ENCODE data around the gene TMEM143. TPM values are rescaled to one million over a fixed set of nuclear protein-coding genes. Genes with fewer than 3 reads are reported as not detected.

Gene TMEM143
- total RNA-seq, 1 experiment from 2014 or later, result 6.6 TPM

DNA sequence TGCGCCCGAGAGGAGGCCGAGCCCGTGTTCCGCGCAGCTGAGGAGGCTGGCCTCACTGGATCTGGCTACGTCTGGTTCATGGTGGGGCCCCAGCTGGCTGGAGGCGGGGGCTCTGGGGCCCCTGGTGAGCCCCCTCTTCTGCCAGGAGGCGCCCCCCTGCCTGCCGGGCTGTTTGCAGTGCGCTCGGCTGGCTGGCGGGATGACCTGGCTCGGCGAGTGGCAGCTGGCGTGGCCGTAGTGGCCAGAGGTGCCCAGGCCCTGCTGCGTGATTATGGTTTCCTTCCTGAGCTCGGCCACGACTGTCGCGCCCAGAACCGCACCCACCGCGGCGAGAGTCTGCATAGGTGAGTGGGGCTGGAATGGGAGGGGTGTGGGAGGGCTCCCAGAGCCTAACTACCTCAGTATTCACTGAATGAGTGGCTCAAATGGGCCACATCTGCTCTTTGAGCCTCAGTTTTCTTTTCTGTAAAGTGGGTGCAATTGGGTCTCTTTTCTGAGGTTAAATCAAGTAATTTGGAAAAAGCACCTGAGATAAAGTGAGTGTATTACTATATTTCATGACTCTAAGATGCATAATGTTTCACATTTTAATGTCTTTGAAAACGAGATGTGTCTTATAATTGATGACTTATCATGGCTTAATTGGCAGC, 41.4 kb upstream of the TMEM143 start:
- ChIA-PET CTCF (interaction anchor here (0.6 kb wide), 1 partner anchor 49 kb away, joined by 6 read pairs; no protein-coding TSS in a partner anchor), POLR2A (no interaction called here)
- H3K4me1 ChIP-seq (ENCODE audit: control insufficient read depth, insufficient read depth, low read length), result no peaks in the 10 kb centered on the region
- H3K9me3 ChIP-seq (ENCODE audit: control insufficient read depth, insufficient read depth, low read depth, low read length), result no peaks in the 10 kb centered on the region
- H3K4me3 ChIP-seq (ENCODE audit: low read depth in 2 of 2, low read length in 2 of 2), result no peak overlapping the region
- no peaks in the 10 kb centered on the region for H3K36me3 ChIP-seq (ENCODE audit: control insufficient read depth, insufficient read depth, low read length)
- no peaks in the 10 kb centered on the region for H3K27me3 ChIP-seq (ENCODE audit: control insufficient read depth, insufficient read depth, low read length)
- in situ Hi-C loops (cut with HindIII; ENCODE audit: low pct_unique_long_range_greater_than_20kb, low sequenced_read_pairs) (no loop called here), intact Hi-C loops (cut with micrococcal nuclease; ENCODE audit: unreplicated experiment) (no loop called here)
- BruUV-seq (replicated peaks), result no TSS peak
- no peak for ATAC-seq
- DNase-seq (ENCODE audit: low read depth, low spot score), result no peak
- H3K27ac ChIP-seq (ENCODE audit: low read length), result no peak overlapping the region
- TF ChIP-seq CTCF (IDR thresholded peaks at IDR 0.05) (no peak), REST (IDR thresholded peaks at IDR 0.05; ENCODE audit: insufficient read depth in 1 of 2, low read depth in 2 of 2, low read length in 1 of 2) (no peak), POLR2AphosphoS5 (IDR thresholded peaks at IDR 0.05; ENCODE audit: low read depth, low read length) (no peak), TCF7L2 (IDR thresholded peaks at IDR 0.05; ENCODE audit: low read depth, low read length) (no peak), SIN3A (IDR thresholded peaks at IDR 0.05; ENCODE audit: borderline replicate concordance, insufficient read depth, low read depth, low read length) (no peak)

DNA sequence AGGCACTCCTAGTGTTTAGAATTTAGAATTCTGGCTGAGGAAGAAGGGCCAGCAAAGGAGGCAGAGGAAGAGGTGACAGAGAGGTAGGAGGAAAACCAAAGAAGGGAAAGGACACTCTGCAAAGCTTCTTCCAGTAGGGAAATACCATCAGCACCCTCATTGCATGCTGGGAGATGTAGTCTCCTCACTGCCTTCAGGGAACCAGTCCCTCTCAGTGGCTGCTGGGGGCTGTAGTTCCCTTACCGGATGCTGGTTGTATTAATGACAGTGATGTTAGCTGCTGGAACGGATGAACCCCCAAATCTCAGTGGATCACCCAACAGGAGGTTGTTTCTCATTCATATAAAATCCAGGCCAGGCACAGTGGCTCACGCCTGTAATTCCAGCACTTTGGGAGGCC, 39.9 kb upstream of the TMEM143 start:
- no peaks in the 10 kb centered on the region; the same call in 1 of the 2 replicates for H3K36me3 ChIP-seq (ENCODE audit: control insufficient read depth, insufficient read depth, low read length)
- H3K27ac ChIP-seq (ENCODE audit: low read length), result no peak overlapping the region
- intact Hi-C loops (cut with micrococcal nuclease; ENCODE audit: unreplicated experiment), result no loop called here
- no peaks in the 10 kb centered on the region for H3K4me1 ChIP-seq (ENCODE audit: control insufficient read depth, insufficient read depth, low read length)
- in situ Hi-C loops (cut with HindIII; ENCODE audit: low pct_unique_long_range_greater_than_20kb, low sequenced_read_pairs), result no loop called here
- DNase-seq (ENCODE audit: low read depth, low spot score), result no peak
- no peak overlapping the region for H3K4me3 ChIP-seq (ENCODE audit: low read depth in 2 of 2, low read length in 2 of 2)
- H3K27me3 ChIP-seq (ENCODE audit: control insufficient read depth, insufficient read depth, low read length), result no peaks in the 10 kb centered on the region
- POLR2A ChIA-PET, result no interaction called here
- no TSS peak for BruUV-seq (replicated peaks)
- TF ChIP-seq TCF7L2 (IDR thresholded peaks at IDR 0.05; ENCODE audit: low read depth, low read length) (no peak), SIN3A (IDR thresholded peaks at IDR 0.05; ENCODE audit: borderline replicate concordance, insufficient read depth, low read depth, low read length) (no peak), CTCF (IDR thresholded peaks at IDR 0.05) (no peak), POLR2AphosphoS5 (IDR thresholded peaks at IDR 0.05; ENCODE audit: low read depth, low read length) (no peak), REST (IDR thresholded peaks at IDR 0.05; ENCODE audit: insufficient read depth in 1 of 2, low read depth in 2 of 2, low read length in 1 of 2) (no peak)
- H3K9me3 ChIP-seq (ENCODE audit: control insufficient read depth, insufficient read depth, low read depth, low read length), result no peaks in the 10 kb centered on the region
- ATAC-seq, result peak; percentile 73
- CTCF ChIA-PET, result interaction anchor here (0.6 kb wide), 1 partner anchor 8 kb away, joined by 3 read pairs; no protein-coding TSS in a partner anchor
